IMR-90 (cell line): ENCODE measurements around the gene HCLS1. TPM values are rescaled to one million over a fixed set of nuclear protein-coding genes. Genes with fewer than 3 reads are reported as not detected.

Experiments used
- ATAC-seq: fragments of 200-7000 bp; cut with Tn5 transposase; 2 replicates; pipeline ENCODE4 v1.9.1; 2020; ENCODE audit warnings: low read depth, mild to moderate bottlenecking, moderate library complexity
- BruUV-seq: library from RNA; stranded (reverse); fragments of 400-500 nt; replicated peaks from 2 replicates; lab custom pipeline; 2021; lab: Mats Ljungman, UMichigan
- CTCF ChIA-PET: fragments of 300-600 bp; formaldehyde crosslinking; extraction: SDS; loops from one replicate; lab custom pipeline; 2021; ENCODE audit warnings: antibody characterized with exemption; lab: Yijun Ruan, JAX
- POLR2A ChIA-PET: fragments of 300-600 bp; sonication (Branson Sonifier 250); formaldehyde crosslinking; loops from one replicate; lab custom pipeline; 2022; ENCODE audit warnings: antibody characterized with exemption; ENCODE audit not compliant: unreplicated experiment; lab: Charles Lee
- DNase-seq: peaks from one replicate; pipeline ENCODE4 v3.0.0; 2013
- H2AFZ ChIP-seq: replicated peaks from 2 replicates; pipeline ENCODE3; 2013; ENCODE audit warnings: low read length, mild to moderate bottlenecking; ENCODE audit not compliant: poor library complexity
- H2AK5ac ChIP-seq: 2 replicates; pipeline ENCODE4 v1.6.1; 2013; ENCODE audit warnings: low read depth, low read length, inconsistent platforms
- H2AK9ac ChIP-seq: replicated peaks from 2 replicates; pipeline ENCODE3; 2013; ENCODE audit warnings: mild to moderate bottlenecking, low read depth, low read length, moderate library complexity; ENCODE audit not compliant: poor library complexity
- H2BK120ac ChIP-seq: 2 replicates; pipeline ENCODE4 v1.6.1; 2013; ENCODE audit warnings: low read depth, low read length, inconsistent platforms
- H2BK15ac ChIP-seq: 3 replicates; pipeline ENCODE4 v1.6.1; 2013; ENCODE audit warnings: low read depth, low read length, inconsistent platforms
- H2BK20ac ChIP-seq: 2 replicates; pipeline ENCODE4 v1.6.1; 2013; ENCODE audit warnings: low read depth, mild to moderate bottlenecking, inconsistent platforms, low read length, moderate library complexity
- H2BK5ac ChIP-seq: 2 replicates; pipeline ENCODE4 v1.6.1; 2013; ENCODE audit warnings: mild to moderate bottlenecking, low read depth, low read length, inconsistent platforms; ENCODE audit not compliant: poor library complexity, severe bottlenecking
- H3K14ac ChIP-seq: replicated peaks from 2 replicates; pipeline ENCODE4 v1.6.1; 2013; ENCODE audit warnings: low read depth, low read length, inconsistent platforms
- H3K18ac ChIP-seq: 2 replicates; pipeline ENCODE4 v1.6.1; 2013; ENCODE audit warnings: low read depth, low read length, control low read depth
- H3K23ac ChIP-seq: 2 replicates; pipeline ENCODE4 v1.6.1; 2013; ENCODE audit warnings: low read depth, low read length, inconsistent platforms
- H3K27ac ChIP-seq: 2 replicates; pipeline ENCODE4 v1.5.1; 2013; ENCODE audit warnings: mild to moderate bottlenecking, control low read depth, low read length; ENCODE audit not compliant: insufficient read depth
- H3K27me3 ChIP-seq: 2 replicates; pipeline ENCODE4 v1.6.1; 2013; ENCODE audit warnings: low read length; ENCODE audit not compliant: control insufficient read depth, insufficient read depth
- H3K36me3 ChIP-seq: 2 replicates; pipeline ENCODE4 v1.6.1; 2013; ENCODE audit warnings: low read length, mixed read lengths; ENCODE audit not compliant: control insufficient read depth, insufficient read depth
- H3K4ac ChIP-seq: 2 replicates; pipeline ENCODE4 v1.6.1; 2013; ENCODE audit warnings: low read depth, low read length, inconsistent platforms
- H3K4me1 ChIP-seq: 2 replicates; pipeline ENCODE4 v1.6.1; 2013; ENCODE audit warnings: low read length, mixed read lengths; ENCODE audit not compliant: control insufficient read depth, insufficient read depth
- H3K4me2 ChIP-seq: 2 replicates; pipeline ENCODE4 v1.6.1; 2013; ENCODE audit warnings: low read depth, mild to moderate bottlenecking, control low read depth, low read length, moderate library complexity
- H3K4me3 ChIP-seq: 2 replicates; pipeline ENCODE4 v1.5.1; 2013; ENCODE audit warnings: low read depth, mild to moderate bottlenecking, control low read depth, low read length, moderate library complexity; ENCODE audit not compliant: insufficient read depth
- H3K56ac ChIP-seq: 2 replicates; pipeline ENCODE4 v1.6.1; 2013; ENCODE audit warnings: low read length, inconsistent platforms; ENCODE audit not compliant: insufficient read depth; ENCODE audit errors: extremely low read depth
- H3K79me1 ChIP-seq, 2 experiments: 2 replicates each; pipeline ENCODE4 v1.6.1; 2013; ENCODE audit warnings: low read length in 2 of 2, inconsistent platforms in 1 of 2, low read depth in 1 of 2
- H3K9ac ChIP-seq: 2 replicates; pipeline ENCODE4 v1.6.1; 2013; ENCODE audit warnings: low read depth, low read length, control low read depth
- H3K9me1 ChIP-seq: 2 replicates; pipeline ENCODE4 v1.6.1; 2013; ENCODE audit warnings: low read length, inconsistent platforms; ENCODE audit not compliant: insufficient read depth
- H3K9me3 ChIP-seq: 2 replicates; pipeline ENCODE4 v1.6.1; 2013; ENCODE audit warnings: low read length; ENCODE audit not compliant: control insufficient read depth, insufficient read depth
- H4K20me1 ChIP-seq: 2 replicates; pipeline ENCODE4 v1.6.1; 2013; ENCODE audit warnings: low read length, inconsistent platforms; ENCODE audit not compliant: insufficient read depth
- H4K5ac ChIP-seq: 2 replicates; pipeline ENCODE4 v1.6.1; 2013; ENCODE audit warnings: mild to moderate bottlenecking, low read depth, low read length, control low read depth
- H4K8ac ChIP-seq, 2 experiments: 2 replicates each; pipeline ENCODE4 v1.6.1; 2013; ENCODE audit warnings: low read depth in 2 of 2, low read length in 2 of 2, control low read depth in 1 of 2, inconsistent platforms in 1 of 2
- H4K91ac ChIP-seq: 2 replicates; pipeline ENCODE4 v1.6.1; 2013; ENCODE audit warnings: low read depth, low read length, inconsistent platforms; ENCODE audit not compliant: insufficient read depth
- BHLHE40 ChIP-seq: fragments of 150-350 bp; IDR thresholded peaks from 2 replicates; pipeline ENCODE4 v1.6.1; 2016; ENCODE audit warnings: mild to moderate bottlenecking, low read depth, low read length
- CHD1 ChIP-seq: IDR thresholded peaks from 2 replicates; pipeline ENCODE4 v1.6.1; 2012; ENCODE audit warnings: low read depth, low read length, improper control_type of control experiment
- CTCF ChIP-seq: conservative IDR thresholded peaks from 2 replicates; pipeline ENCODE4 v1.5.1; 2012; ENCODE audit warnings: mild to moderate bottlenecking, low read depth, low read length, improper control_type of control experiment
- ELK1 ChIP-seq: fragments of 150-350 bp; IDR thresholded peaks from 2 replicates; pipeline ENCODE4 v1.6.1; 2016; ENCODE audit warnings: low read depth, mild to moderate bottlenecking, low read length, moderate library complexity, borderline replicate concordance
- MAFK ChIP-seq: IDR thresholded peaks from 2 replicates; pipeline ENCODE4 v1.6.1; 2012; ENCODE audit warnings: low read depth, low read length, improper control_type of control experiment
- MAZ ChIP-seq: IDR thresholded peaks from 2 replicates; pipeline ENCODE4 v1.6.1; 2012; ENCODE audit warnings: low read depth, mild to moderate bottlenecking, low read length, improper control_type of control experiment, moderate library complexity, borderline replicate concordance
- NFE2L2 ChIP-seq: fragments of 150-350 bp; IDR thresholded peaks from 2 replicates; pipeline ENCODE4 v1.6.1; 2016; ENCODE audit warnings: low read depth, mild to moderate bottlenecking, low read length
- RAD21 ChIP-seq: IDR thresholded peaks from 2 replicates; pipeline ENCODE4 v1.6.1; 2012; ENCODE audit warnings: low read length, improper control_type of control experiment
- RCOR1 ChIP-seq: IDR thresholded peaks from 2 replicates; pipeline ENCODE4 v1.6.1; 2012; ENCODE audit warnings: mild to moderate bottlenecking, low read length, improper control_type of control experiment; ENCODE audit not compliant: insufficient replicate concordance
- RFX5 ChIP-seq: IDR thresholded peaks from 2 replicates; pipeline ENCODE4 v1.8.0; 2012; ENCODE audit warnings: low read depth, mild to moderate bottlenecking, low read length, moderate library complexity
- WGBS, 2 experiments: methylation state at CpG; one replicate each; pipeline versions ENCODE4 v1.1.5 to v1.1.7; 2013; ENCODE audit warnings: missing lambda C conversion rate in 2 of 2; ENCODE audit not compliant: insufficient read length in 1 of 2; ENCODE audit errors: extremely low coverage in 2 of 2; 5-methylcytosine and 5-hydroxymethylcytosine counted together
- dilution Hi-C: fragments of 300-500 bp; cut with HindIII; formaldehyde crosslinking; loops from one replicate; pipeline ENCODE4 v1.14.3; 2018; ENCODE audit warnings: low sequenced_read_pairs; ENCODE audit not compliant: unreplicated experiment
- in situ Hi-C: fragments of 300-500 bp; cut with MboI; formaldehyde crosslinking; loops from 3 replicates; pipeline ENCODE4 v1.14.3; 2019; ENCODE audit warnings: low sequenced_read_pairs, inconsistent platforms, mixed read lengths
- intact Hi-C: fragments of 100-400 bp; cut with micrococcal nuclease; formaldehyde crosslinking; loops from 2 replicates; pipeline ENCODE4 v1.10.0; 2022
- polyA plus RNA-seq, 3 experiments: library from polyadenylated mRNA; depleted of rRNA; stranded (reverse); fragments of >200 nt; gene quantifications; 2 replicates each; pipeline ENCODE4 v1.2.3, GENCODE V29; 2012; ENCODE audit warnings: low replicate concordance in 1 of 3
- total RNA-seq: library from RNA; depleted of rRNA; stranded (reverse); fragments of >200 nt; gene quantifications from 2 replicates; pipeline ENCODE4 v1.2.3, GENCODE V29; 2012

The HCLS1 gene
- total and polyA plus RNA-seq, 2 of the 4 experiments (the other 2 are of a cell fraction) = 0.54 to 0.67 TPM

DNA sequence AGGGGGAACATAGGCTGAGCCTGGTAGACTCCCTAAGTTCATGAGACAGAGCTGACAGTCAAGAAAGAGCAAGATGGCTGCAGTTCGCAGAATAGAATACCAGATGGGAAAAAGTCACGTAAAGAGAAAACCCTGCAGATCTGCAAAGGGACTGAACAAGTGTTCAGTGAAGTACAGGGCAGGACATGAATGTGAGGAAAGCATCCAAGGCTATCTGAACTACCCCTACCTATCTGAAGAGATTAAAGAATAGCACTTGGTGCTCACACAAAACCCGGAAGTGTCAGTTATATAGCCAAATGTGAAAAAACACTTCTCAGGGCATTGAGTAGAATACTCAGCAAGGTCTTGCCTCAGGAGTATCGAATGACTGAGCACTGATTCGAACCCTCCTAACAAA lies 44.8 kb upstream of the HCLS1 start (continued):
- TF ChIP-seq ELK1 (no peak), RCOR1 (no peak), RFX5 (no peak), MAFK (no peak)

GRCh38 chr3:121703973-121704372 lies 43.3 kb upstream of the HCLS1 start:
- in situ Hi-C loops = no loop called here
- Histone ChIP-seq H2AK9ac (no peak overlapping the region), H2BK5ac (no peak overlapping the region), H3K56ac (no peak overlapping the region), H3K18ac (no peak overlapping the region), H3K4me1 (no peaks in the 10 kb centered on the region), H2AK5ac (no peak overlapping the region), H2AFZ (no peak overlapping the region), H3K4me3 (no peak overlapping the region), H3K4ac (no peak overlapping the region), H2BK120ac (no peak overlapping the region), H3K9me1 (no peaks in the 10 kb centered on the region), H3K27me3 (no peaks in the 10 kb centered on the region), H3K9me3 (no peaks in the 10 kb centered on the region), H2BK15ac (no peak overlapping the region), H3K79me1 (peaks cover 7 to 15% of the 10 kb centered on the region in 2 experiments; a peak in 3 of 4 replicates), H4K20me1 (no peaks in the 10 kb centered on the region), H3K9ac (no peak overlapping the region), H3K14ac (no peak overlapping the region), H4K91ac (no peak overlapping the region), H3K36me3 (peaks cover 12% of the 10 kb centered on the region), H3K4me2 (no peak overlapping the region), H2BK20ac (no peak overlapping the region), H4K8ac (no peak overlapping the region), H4K5ac (no peak overlapping the region), H3K23ac (no peak overlapping the region), H3K27ac (no peak overlapping the region)
- ChIA-PET POLR2A (no interaction called here), CTCF (no interaction called here)
- DNase-seq (no peak), ATAC-seq (no peak)
- intact Hi-C loops = no loop called here
- no TSS peak for BruUV-seq
- TF ChIP-seq BHLHE40 (no peak), CTCF (no peak), RFX5 (no peak), MAFK (no peak), RAD21 (no peak), NFE2L2 (no peak), MAZ (no peak), CHD1 (no peak)
- WGBS, 2 experiments = no CpG with 5 or more reads among the region's 5 CpGs
- dilution Hi-C loops = no loop called here
